Measurements from ENCODE around the gene ENO2.

DNA sequence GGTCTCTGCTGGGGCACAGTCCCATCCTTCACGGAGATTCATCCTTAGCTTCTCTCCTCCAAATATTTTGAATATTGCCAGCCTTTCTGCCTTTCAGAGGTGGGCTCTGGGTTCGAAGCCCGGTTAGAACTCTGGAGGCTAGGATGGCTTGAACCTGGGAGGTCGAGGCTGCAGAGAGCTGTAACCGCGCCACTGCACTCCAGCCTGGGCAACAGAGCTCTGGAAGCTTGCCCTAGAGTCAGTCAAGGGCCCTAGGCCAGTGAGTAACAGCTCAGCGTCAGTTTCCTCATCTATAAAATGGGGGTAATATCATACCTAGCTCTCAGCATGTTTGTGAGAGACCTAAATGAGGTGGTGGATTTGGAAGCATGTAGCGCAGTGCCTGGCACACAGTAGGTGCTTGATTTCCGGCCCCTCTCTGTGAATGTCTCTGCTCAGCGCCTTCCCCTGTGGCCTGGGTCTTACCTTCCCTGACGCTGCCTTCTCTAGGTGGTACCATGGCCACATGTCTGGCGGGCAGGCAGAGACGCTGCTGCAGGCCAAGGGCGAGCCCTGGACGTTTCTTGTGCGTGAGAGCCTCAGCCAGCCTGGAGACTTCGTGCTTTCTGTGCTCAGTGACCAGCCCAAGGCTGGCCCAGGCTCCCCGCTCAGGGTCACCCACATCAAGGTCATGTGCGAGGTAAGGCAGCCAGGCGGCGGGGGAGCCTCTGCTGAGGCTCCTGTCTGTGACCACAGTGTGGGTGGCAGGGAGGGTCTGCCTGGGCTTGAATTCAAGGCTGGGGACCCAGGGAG lies 40.1 kb downstream of the ENO2 start:
- TF ChIP-seq CTCF (IDR thresholded peaks at IDR 0.05; ENCODE audit: low read depth, low read length, missing input control) (no peak), RAD21 (IDR thresholded peaks at IDR 0.05) (no peak), MAX (IDR thresholded peaks at IDR 0.05) (no peak), SP1 (IDR thresholded peaks at IDR 0.05) (no peak), HNF4A (conservative IDR thresholded peaks at IDR 0.05) (no peak)
